ENCODE results near the gene TTC13.

The TTC13 gene

DNA sequence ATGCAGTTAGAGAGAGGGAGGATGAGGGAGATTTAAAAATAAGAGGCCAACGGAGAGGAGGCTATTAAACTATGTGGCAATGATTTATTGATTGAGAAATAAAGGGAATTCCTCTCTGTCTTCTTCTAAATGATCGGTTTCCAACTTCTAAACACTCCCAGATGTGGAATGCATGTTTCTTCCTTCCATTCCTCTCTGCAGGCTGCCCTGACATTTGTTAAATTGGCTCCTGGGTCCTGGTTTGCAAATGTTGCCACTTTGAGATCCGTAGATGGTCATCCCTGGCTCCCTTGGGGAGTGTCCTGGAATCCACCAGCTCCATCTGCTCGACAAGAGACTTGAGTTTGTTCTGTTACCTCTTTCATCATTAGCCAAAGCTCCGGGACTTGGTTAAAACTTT, 100.1 kb downstream of the TTC13 start:
- DNase-seq (ENCODE audit: extremely low spot score) = no peak
- POLR2A ChIA-PET = no interaction called here

DNA sequence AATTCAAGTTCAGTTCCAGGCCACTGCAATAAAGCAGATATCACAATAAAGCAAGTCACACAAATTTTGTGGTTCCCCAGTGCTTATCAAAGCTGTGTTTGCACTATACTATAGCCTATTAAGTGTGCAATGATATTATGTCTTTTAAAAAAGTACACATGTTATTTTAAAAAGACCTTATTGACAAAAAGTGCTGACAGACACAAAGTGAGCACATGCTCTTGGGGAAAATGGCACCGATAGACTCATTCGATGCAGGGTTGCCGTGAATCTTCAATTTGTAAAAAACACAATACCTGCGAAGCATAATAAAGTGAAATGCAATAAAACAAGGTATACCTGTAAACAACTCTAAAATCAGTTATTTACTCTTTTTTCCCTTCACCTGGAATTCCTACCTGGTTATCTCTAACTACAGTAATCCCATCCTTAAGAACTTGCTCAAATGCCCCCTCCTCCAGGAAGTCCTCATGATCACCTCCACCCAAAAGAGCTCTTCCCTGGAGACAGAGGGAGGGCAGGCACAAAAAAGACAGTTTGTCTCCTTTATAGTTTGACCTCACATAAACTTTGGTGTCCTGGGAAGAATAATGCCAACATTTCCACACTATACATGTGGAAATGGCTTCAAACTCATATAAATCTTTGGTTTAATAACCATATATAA, 100.6 kb downstream of the TTC13 start:
- POLR2A ChIA-PET = no interaction called here
- TF ChIP-seq CTCF (IDR thresholded peaks at IDR 0.05; ENCODE audit: control extremely low read depth, extremely low read depth, low read depth, missing control alignments) = no peak
- CTCF ChIA-PET = interaction anchor here (1.2 kb wide), 1 partner anchor 24 kb away, joined by 3 read pairs; no protein-coding TSS in a partner anchor
- no peak for DNase-seq (ENCODE audit: extremely low spot score)

More for the DNA sequence above, 100.1 kb downstream of the TTC13 start:
- TF ChIP-seq CTCF (IDR thresholded peaks at IDR 0.05; ENCODE audit: control extremely low read depth, extremely low read depth, low read depth, missing control alignments) = no peak
- CTCF ChIA-PET = interaction anchor here (1.2 kb wide), 1 partner anchor 25 kb away, joined by 3 read pairs; no protein-coding TSS in a partner anchor

GRCh38 chr1:230877146-230877923, 101.3 kb downstream of the TTC13 start:
- no peak for TF ChIP-seq CTCF (IDR thresholded peaks at IDR 0.05; ENCODE audit: control extremely low read depth, extremely low read depth, low read depth, missing control alignments)
- DNase-seq (ENCODE audit: extremely low spot score) = no peak
- ChIA-PET CTCF (interaction anchor here (0.8 kb wide), 1 partner anchor 9 kb away, joined by 4 read pairs; no protein-coding TSS in a partner anchor), POLR2A (no interaction called here)

DNA sequence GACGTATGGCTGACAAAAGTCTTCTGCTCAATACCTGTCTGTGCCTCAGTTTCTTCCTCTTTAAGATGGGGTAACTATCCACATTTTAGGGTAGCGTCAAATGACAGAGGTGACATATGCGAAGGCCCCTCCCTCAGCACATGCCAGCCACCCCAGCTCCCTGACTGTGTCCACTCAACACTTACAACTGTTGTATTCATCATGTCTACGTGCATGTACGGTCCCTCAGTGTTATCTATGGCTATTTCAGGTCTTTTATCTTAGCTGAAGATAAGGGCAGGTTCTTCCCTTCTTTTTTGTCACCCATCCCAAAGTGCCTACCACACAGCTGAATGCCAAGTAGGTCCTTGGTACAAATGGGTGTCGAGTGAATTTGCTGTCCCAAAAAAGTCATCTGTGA, 102.0 kb downstream of the TTC13 start:
- ChIA-PET POLR2A (no interaction called here), CTCF (interaction anchor here (0.8 kb wide), 1 partner anchor 10 kb away, joined by 4 read pairs; no protein-coding TSS in a partner anchor)
- no peak for TF ChIP-seq CTCF (IDR thresholded peaks at IDR 0.05; ENCODE audit: control extremely low read depth, extremely low read depth, low read depth, missing control alignments)
- DNase-seq (ENCODE audit: extremely low spot score) = no peak

DNA sequence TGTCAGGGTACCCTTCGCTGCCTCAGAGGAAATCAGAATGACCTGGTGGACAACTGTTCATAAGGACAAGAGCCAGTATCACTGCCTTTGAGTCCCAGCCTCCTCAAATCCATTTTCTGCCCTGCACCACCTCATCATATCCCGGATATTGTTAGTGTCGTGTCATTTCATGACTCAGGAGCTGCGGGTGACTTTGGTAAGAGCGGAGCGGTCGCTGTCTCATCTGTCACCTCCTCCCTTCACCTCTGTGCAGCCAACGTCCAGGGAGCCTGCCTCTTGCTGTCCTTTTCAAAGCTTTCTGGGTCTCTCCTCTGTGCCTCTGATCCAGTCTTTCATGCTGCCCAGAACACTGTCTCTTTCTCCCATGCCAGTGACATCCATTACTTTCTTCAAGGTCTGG, 103.3 kb downstream of the TTC13 start:
- CTCF ChIA-PET = no interaction called here
- POLR2A ChIA-PET = no interaction called here
- no peak for TF ChIP-seq CTCF (IDR thresholded peaks at IDR 0.05; ENCODE audit: control extremely low read depth, extremely low read depth, low read depth, missing control alignments)
- DNase-seq (ENCODE audit: extremely low spot score) = no peak

DNA sequence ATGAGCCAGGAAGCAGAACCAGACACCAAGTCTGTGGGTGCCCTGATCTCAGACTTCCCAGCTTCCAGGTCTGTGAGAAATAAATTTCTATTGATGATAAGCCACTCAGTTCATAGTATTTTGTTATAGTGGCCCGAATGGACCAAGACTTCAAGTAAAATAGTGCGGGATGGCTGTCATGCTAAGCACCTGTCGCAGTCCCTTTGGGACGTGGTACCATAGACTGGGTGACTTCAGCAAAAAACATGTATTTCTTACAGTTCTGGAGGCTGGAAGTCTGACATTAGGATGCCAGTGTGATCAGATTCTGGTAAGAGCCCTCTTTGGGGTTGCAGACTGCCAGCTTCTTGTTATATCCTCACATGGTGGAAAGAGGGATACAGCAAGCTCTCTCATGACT, 107.7 kb downstream of the TTC13 start:
- POLR2A ChIA-PET = no interaction called here
- no peak for TF ChIP-seq CTCF (IDR thresholded peaks at IDR 0.05; ENCODE audit: control extremely low read depth, extremely low read depth, low read depth, missing control alignments)
- CTCF ChIA-PET = interaction anchor here (0.8 to 1.7 kb wide), 2 partner anchors 9 to 30 kb away, joined by 3 to 4 read pairs; no protein-coding TSS in a partner anchor
- DNase-seq (ENCODE audit: extremely low spot score) = no peak
